Kasumi-1 (cell line): ENCODE data around the gene DDA1.

Experiments used
- DNase-seq, 2 experiments: peaks; one replicate each; lab custom pipeline; 2025; lab: John Stamatoyannopoulos, UW

The DDA1 gene

DNA sequence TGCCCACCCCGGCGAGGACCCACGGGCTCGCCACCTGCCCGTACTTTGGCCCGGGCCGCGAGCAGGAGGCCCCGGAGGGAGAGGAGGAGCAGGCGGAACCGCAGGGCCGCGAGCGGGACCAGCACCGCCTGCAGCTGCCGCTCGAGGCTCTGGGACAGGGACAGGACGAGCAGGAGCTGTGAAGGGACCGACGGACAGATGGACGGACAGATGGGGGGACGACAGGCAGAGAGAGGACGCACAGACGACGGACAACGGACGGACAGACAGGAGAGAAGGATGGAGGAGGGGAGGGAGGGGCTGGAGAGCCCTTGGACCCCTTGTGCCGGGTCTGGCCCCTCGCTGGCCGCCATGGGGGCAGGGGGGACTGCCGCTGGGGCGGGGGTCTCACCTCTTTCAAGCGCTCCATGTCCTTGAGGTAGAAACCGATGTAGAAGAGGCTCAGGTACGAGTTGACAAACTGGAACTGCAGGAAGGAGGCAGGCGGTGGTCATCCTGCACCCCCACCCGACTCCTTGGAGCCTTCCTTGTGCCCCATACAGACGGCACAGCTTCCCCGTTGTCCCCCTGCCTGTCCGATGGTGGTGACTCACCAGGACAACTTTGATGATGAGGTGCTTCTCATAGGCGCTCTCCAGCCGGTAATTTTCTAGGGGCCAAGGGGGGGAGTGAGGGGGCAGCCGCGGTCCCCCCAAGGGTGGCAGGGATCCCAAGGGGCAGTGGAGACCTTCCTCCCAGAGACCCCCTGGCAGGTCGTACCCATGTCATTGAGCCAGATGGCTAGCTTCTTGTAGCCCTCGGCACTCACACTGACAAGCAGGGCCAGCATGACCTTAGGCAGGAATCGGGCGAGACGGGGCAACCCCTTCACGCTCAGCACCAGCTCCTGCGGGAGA lies 20.3 kb downstream of the DDA1 start:
- no peak for DNase-seq

- no peak for DNase-seq
Measured at GRCh38 chr19:17330262-17331044, 21.1 kb downstream of the DDA1 start.

GRCh38 chr19:17331045-17331558 lies 21.7 kb downstream of the DDA1 start:
- no peak for DNase-seq

DNA sequence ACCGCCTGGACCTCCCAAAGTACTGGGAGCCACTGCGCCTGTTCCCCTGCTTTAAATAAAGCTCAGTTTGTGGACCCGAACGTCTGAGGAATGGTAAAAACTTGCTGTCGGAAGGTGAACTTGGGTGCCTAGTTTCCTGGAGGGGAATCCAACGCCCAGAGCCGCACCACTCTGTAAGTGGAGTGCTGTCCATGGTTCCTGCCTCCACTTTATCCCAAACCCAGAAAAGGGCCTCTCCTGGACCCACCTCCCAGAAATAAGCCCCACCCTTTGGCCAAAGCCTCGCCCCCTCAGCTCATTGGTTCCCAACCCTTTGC lies 23.0 kb downstream of the DDA1 start:
- no peak for DNase-seq

DNA sequence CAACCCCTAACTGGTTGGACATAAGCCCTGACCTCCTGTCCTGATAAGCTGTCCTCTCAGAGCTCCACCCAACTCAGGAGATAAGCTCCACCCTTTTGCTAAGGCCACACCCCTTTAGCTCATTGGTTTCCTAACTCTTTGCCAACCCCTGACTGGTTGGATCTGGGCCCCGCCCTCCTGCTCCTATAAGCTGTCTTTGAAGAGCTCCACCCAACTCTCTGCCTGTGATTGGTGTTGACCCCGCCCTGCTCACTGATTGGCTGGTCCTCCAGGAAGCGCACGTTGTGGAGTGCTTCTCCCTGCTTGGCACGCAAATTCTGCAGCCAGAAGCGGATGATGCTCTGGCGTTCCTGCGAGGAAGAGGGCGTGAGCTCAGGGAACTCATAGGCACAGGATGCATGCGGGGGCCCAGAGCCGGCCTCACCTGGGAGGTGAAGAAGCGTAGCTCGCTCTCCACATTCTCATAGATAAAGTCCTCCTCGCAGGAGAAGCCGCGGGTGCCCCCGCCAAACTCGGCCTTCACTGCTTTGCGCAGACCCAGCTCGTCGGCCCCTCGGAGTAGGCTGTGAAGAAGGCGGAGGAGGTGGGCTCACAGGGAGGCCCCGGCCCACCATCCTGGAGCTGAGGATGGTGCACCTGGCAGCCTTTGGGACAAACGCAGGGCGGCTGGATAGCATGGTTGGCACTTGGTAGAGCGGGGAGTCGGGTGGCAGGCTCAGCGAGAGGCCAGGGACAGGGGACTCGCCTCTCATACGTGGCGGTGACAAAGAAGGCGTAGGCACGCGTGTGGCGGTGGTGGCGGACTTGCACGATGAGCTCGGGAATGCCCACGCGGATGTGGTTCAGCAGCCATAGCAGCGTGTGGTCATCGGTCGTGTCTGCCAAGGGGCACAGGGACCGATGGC lies 23.6 kb downstream of the DDA1 start:
- DNase-seq = peak in 1 of 2 experiments; percentile 34

GRCh38 chr19:17333611-17334413 lies 24.4 kb downstream of the DDA1 start:
- peak; percentile 63 to 75 for DNase-seq

GRCh38 chr19:17334414-17335409 lies 25.3 kb downstream of the DDA1 start, which contains the start of gene ANO8:
TSS of gene ANO8 (minus strand) at chr19:17334855. CDS start at chr19:17334670, 185 bp downstream.
- peak; percentile 95 to 98 for DNase-seq

DNA sequence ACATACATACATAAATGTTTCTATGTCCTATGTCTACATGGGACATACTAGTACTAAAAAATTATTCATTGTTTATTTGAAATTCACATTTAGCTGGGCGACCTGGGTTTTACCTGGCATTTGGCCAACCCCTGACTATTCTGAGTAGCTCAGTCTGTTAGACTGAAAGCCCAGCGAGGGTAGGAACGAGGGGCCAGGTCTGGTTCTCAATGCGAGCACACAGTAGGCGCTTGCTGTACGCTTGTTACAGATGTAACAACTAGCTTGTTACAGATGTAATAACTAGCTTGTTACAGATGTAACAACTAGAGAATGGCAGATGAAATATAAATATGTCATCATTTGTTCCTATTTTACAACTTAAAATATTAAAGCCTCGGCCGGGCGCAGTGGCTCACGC lies 26.2 kb downstream of the DDA1 start:
- no peak for DNase-seq

DNA sequence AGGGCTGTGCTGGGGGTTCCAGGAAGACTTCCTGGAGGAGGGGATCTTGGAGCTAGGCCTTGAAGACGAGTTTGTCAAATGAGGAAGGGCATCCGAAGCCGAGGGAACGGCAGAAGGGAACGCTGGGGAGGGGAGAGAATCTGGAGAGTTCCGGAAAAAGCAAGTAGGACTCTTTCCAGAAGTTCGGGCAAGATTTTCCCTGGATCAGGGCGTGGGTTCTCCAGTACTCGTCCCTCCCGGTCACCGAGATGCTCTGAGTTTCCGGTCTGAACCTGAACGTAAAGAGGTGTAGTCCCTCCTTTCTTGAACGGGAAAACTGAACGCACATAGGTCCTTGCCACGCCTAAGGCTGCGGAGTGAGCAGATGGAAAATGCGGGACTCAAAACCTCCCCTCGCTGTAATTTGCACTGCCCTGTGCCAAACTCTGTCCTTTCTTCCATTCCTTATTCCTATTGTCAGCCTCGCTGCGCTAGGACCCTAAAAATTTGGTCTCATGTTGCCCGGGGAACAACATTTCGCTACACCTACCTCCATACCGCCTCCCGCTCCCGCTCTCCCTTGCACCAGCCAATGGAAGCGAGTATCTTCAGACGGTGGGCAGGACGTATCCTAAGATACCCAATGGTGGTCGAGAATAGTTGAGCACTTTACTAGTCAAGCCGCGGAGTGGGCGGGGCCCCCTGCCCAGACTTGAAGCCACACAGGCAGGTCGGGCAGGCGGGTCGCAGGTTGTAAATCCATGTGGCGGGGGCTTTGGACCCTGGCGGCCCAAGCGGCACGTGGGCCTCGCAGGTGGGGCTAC lies 27.7 kb downstream of the DDA1 start, which contains the start of gene GTPBP3:
Gene GTPBP3 (plus strand): TSS at position 682 of the 803 bp plus-strand sequence. CDS start 59 bp downstream, at position 741.
- DNase-seq = peak; percentile 99 to 100

GRCh38 chr19:17337675-17338432 lies 28.5 kb downstream of the DDA1 start:
- no peak for DNase-seq

DNA sequence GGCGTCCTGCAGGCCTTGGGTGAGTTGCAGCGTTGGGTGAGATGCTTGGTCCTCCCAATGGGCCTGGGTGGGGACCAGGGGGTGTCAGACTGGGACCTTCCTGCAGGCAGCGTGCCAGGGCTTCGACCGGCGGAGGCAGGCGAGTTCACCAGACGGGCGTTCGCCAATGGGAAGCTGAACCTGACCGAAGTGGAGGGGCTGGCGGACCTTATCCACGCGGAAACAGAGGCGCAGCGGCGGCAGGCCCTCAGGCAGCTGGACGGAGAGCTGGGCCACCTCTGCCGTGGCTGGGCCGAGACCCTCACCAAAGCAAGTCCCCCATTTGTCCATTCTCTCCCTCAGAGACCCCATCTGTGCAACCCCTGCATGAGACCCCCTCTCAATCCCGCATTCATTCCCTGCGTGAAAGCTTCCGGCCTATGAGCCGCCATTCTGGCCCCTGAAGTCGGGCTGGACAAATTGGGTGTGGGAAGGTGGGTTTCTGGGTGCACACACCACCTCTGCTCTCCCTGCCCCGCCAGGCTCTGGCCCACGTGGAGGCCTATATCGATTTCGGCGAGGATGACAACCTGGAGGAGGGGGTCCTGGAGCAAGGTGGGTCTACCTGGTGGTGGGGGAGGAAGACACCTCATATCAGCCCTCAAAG lies 29.2 kb downstream of the DDA1 start:
- no peak for DNase-seq

DNA sequence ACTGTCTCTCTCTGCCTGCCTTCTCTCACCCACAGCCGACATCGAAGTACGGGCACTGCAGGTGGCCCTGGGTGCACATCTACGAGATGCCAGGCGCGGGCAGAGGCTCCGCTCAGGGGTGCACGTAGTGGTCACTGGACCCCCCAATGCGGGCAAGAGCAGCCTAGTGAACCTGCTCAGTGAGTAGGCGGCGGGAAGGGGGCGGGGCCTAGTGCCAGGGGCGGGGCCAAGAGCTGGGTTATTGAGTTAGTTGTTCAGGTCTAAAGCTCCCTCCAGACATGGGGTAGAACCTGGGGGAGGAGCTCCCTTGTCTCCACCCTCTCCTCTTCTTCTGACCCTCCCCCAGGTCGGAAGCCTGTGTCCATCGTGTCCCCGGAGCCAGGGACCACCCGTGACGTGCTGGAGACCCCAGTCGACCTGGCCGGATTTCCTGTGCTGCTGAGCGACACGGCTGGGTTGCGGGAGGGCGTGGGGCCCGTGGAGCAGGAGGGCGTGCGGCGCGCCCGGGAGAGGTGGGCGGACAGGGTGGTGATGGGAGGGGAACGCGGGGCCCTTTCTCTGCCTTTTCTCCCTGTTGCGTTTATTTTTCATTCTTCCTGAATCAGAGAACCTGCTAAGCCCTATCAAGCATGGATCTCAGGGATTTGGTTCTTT lies 29.9 kb downstream of the DDA1 start:
- no peak for DNase-seq

GRCh38 chr19:17340302-17340870 lies 31.0 kb downstream of the DDA1 start:
- DNase-seq = no peak

DNA sequence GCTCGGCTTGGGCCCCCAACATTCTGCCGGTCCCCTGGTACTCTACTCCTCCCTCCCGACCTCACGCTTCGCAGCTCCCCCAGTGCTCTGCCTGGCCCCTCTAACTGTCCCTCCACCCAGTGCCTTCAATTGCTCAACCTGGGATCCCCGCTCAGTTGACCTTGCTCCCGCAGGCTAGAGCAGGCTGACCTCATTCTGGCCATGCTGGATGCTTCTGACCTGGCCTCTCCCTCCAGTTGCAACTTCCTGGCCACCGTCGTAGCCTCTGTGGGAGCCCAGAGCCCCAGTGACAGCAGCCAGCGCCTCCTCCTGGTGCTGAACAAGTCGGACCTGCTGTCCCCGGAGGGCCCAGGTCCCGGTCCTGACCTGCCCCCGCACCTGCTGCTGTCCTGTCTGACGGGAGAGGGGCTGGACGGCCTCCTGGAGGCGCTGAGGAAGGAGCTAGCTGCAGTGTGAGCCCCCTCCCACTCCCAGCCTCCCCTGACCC lies 31.6 kb downstream of the DDA1 start:
- no peak for DNase-seq

- DNase-seq = no peak
Measured at GRCh38 chr19:17341386-17341785, 32.0 kb downstream of the DDA1 start.

DNA sequence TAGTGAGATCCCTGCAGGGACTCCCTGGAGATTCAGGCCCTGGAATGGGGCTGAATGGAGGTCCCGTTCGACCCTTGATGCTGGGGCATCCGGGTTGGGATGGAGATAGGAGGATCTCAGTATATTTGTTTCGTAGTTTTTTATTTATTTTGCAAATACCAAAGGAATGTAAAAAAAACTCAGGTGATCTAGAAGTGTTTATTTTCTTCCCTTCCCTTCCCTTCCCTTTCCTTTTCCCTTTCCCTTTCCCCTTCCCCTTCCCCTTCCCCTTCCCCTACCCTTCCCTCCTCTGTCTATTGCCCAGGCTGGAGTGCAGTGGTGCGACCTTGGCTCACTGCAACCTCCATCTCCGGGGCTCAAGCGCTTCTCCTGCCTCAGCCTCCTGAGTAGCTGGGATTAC lies 32.5 kb downstream of the DDA1 start:
- no peak for DNase-seq
